GM18517 (cell line): ENCODE measurements around the gene EPG5.
"Not testable (repeated sequence)": the region's sequence is repeated elsewhere in the genome, so short reads cannot be mapped to it uniquely, and the experiment has no call there.

Experiments
- ATAC-seq: cut with Tn5 transposase; IDR thresholded peaks from one replicate; pipeline ENCODE4 v1.9.1; 2021; ENCODE audit warnings: mild to moderate bottlenecking, moderate library complexity; ENCODE audit not compliant: unreplicated experiment

Gene EPG5

GRCh38 chr18:45817543-45817942 is 149.6 kb downstream of the EPG5 start:
- no peak for ATAC-seq

GRCh38 chr18:45814733-45815132 is 152.4 kb downstream of the EPG5 start:
- ATAC-seq, result not testable (repeated sequence)

- not testable (repeated sequence) for ATAC-seq
Measured at GRCh38 chr18:45807144-45807543, 160.0 kb downstream of the EPG5 start.

- ATAC-seq, result no peak
Measured at GRCh38 chr18:45806226-45806625, 160.9 kb downstream of the EPG5 start.

- ATAC-seq, result no peak
Measured at GRCh38 chr18:45805551-45805950, 161.6 kb downstream of the EPG5 start.

GRCh38 chr18:45802814-45803492 is 164.2 kb downstream of the EPG5 start:
- no peak for ATAC-seq

GRCh38 chr18:45801416-45802004 is 165.6 kb downstream of the EPG5 start:
- no peak for ATAC-seq
